GM10248 (cell line): Measurements from ENCODE around the gene URAD.
"Not testable (repeated sequence)": the region's sequence is repeated elsewhere in the genome, so short reads cannot be mapped to it uniquely, and the experiment has no call there.

Experiments
- CTCF ChIA-PET: fragments of 300-600 bp; sonication (Branson Sonifier 250); formaldehyde crosslinking; extraction: SDS; loops from one replicate; lab custom pipeline; 2021; ENCODE audit warnings: antibody characterized with exemption; lab: Yijun Ruan, JAX
- POLR2A ChIA-PET: fragments of 350-650 bp; sonication (Branson Sonifier 250); formaldehyde crosslinking; extraction: SDS; loops from one replicate; lab custom pipeline; 2020; ENCODE audit warnings: antibody characterized with exemption; lab: Yijun Ruan, JAX
- DNase-seq: peaks from one replicate; pipeline ENCODE4 v3.0.0; 2012; ENCODE audit errors: extremely low spot score
- TF ChIP-seq, protein P1 (sequence below): IDR thresholded peaks from 2 replicates; pipeline ENCODE4 v1.5.1; 2012; ENCODE audit warnings: mild to moderate bottlenecking, low read depth; ENCODE audit errors: extremely low read depth, missing control alignments, control extremely low read depth

URAD gene, protein sequence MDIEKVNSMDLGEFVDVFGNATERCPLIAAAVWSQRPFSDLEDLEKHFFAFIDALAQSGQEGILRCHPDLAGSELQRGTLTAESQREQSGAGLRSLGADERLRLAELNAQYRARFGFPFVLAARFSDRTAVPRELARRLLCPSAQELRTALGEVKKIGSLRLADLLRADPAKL

GRCh38 chr13:27988520-27988919 lies at the start of gene URAD:
TSS of gene URAD (minus strand) at chr13:27988693. CDS start at chr13:27988637, 56 bp downstream.
- ChIA-PET CTCF (interaction anchor here (2.0 to 16.1 kb wide), 4 partner anchors 24 to 627 kb away, joined by 4 to 404 read pairs (median 6); no protein-coding TSS in a partner anchor), POLR2A (no interaction called here)
- no peak for DNase-seq
- TF ChIP-seq, protein P1, sequence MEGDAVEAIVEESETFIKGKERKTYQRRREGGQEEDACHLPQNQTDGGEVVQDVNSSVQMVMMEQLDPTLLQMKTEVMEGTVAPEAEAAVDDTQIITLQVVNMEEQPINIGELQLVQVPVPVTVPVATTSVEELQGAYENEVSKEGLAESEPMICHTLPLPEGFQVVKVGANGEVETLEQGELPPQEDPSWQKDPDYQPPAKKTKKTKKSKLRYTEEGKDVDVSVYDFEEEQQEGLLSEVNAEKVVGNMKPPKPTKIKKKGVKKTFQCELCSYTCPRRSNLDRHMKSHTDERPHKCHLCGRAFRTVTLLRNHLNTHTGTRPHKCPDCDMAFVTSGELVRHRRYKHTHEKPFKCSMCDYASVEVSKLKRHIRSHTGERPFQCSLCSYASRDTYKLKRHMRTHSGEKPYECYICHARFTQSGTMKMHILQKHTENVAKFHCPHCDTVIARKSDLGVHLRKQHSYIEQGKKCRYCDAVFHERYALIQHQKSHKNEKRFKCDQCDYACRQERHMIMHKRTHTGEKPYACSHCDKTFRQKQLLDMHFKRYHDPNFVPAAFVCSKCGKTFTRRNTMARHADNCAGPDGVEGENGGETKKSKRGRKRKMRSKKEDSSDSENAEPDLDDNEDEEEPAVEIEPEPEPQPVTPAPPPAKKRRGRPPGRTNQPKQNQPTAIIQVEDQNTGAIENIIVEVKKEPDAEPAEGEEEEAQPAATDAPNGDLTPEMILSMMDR: no peak

GRCh38 chr13:28037399-28037798 lies 48.9 kb upstream of the URAD start:
- TF ChIP-seq, protein P1: no peak
- DNase-seq: no peak

DNA sequence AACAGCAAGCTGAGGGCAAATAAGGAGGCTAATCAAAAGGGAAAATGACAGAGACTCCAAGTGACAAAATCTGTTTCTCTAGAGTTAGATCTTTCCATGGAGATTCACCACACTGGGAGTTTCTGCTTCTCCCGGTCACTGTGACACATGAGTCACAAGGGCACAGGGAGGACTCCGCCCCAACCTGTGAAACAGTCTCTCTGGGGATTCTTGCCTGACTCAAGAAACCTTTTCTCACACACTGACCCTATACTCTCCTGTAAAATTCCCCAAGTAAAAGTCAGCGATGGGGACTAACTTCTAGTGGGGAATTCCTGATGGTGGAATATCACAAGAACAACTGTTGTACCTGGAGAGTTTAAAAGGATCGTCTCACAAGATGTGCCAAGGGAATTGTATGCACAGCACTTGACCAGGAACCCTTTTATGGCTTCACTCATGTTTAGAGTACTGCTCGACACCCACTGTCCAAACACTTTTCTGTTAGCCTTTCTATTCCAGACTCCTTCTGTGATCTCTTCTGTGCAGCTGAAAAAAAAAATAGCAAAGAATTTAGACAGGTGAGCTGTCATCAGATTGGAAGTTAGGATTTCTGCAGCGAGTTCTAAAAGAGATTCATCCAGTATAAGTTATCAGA lies 46.8 kb upstream of the URAD start:
- TF ChIP-seq, protein P1: no peak
- POLR2A ChIA-PET: no interaction called here
- CTCF ChIA-PET: interaction anchor here (1.4 kb wide), 1 partner anchor 22 kb away, joined by 5 read pairs; no protein-coding TSS in a partner anchor
- DNase-seq: no peak

More at GRCh38 chr13:28037399-28037798, 48.9 kb upstream of the URAD start:
- ChIA-PET CTCF (interaction anchor here (1.1 to 1.6 kb wide), 2 partner anchors 7 to 18 kb away, joined by 3 to 6 read pairs; no protein-coding TSS in a partner anchor), POLR2A (no interaction called here)

DNA sequence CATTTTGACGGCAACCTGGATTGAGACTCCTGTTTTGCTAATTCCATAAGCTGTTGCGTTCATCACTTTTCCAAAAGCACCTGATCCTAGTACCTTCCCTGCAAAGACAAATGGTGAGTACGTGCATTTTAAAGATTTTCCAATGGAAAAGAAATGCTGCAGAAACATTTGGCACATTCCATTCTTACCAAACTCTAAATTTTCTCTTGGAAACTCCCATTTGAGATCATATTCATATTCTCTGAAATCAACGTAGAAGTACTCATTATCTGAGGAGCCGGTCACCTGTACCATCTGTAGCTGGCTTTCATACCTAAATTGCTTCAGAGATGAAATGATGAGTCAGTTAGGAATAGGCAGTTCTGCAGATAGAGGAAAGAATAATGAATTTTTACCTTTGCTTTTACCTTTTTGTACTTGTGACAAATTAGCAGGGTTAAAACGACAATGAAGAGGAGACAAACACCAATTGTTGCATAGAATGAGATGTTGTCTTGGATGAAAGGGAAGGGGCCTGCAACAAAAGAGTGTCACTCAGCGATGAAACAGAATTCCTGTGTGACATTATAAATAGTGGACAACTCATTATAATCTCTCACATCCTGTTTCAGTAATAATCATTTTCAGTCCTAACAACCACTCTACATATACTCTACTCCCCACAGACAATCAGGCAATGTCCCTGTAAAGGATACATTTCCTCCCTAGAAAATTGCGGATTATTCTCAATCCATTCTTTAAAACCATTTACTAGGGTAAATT lies 45.6 kb upstream of the URAD start:
- no peak for DNase-seq
- TF ChIP-seq, protein P1: no peak
- CTCF ChIA-PET: interaction anchor here (1.2 to 1.4 kb wide), 2 partner anchors 35 to 204 kb away, joined by 3 to 4 read pairs; no protein-coding TSS in a partner anchor
- POLR2A ChIA-PET: no interaction called here

- DNase-seq, POLR2A ChIA-PET: not testable (repeated sequence)
- CTCF ChIA-PET: interaction anchor here (1.2 to 2.0 kb wide), 5 partner anchors 9 to 203 kb away, joined by 3 to 6 read pairs (median 4); no protein-coding TSS in a partner anchor
Observed at GRCh38 chr13:28032438-28032837, 43.9 kb upstream of the URAD start.

GRCh38 chr13:28031896-28032288 lies 43.4 kb upstream of the URAD start:
- POLR2A ChIA-PET: no interaction called here
- CTCF ChIA-PET: interaction anchor here (1.0 to 2.0 kb wide), 5 partner anchors 9 to 23 kb away, joined by 3 to 6 read pairs (median 4); no protein-coding TSS in a partner anchor
- no peak for DNase-seq

More at GRCh38 chr13:28031896-28032288, 43.4 kb upstream of the URAD start:
- TF ChIP-seq, protein P1: no peak
